Caco-2 (cell line): Measurements from ENCODE around the gene NGEF. TPM values are rescaled to one million over a fixed set of nuclear protein-coding genes. Genes with fewer than 3 reads are reported as not detected.

ENCODE experiments used
- BruUV-seq: library from RNA; stranded (reverse); fragments of 400-500 nt; replicated peaks from 2 replicates; lab custom pipeline; 2021; lab: Mats Ljungman, UMichigan
- CTCF ChIA-PET: fragments of 300-600 bp; sonication (Branson Sonifier 250); formaldehyde crosslinking; loops from one replicate; lab custom pipeline; 2022; ENCODE audit warnings: antibody characterized with exemption; lab: Charles Lee
- POLR2A ChIA-PET: fragments of 300-600 bp; sonication (Branson Sonifier 250); formaldehyde crosslinking; loops from one replicate; lab custom pipeline; 2022; ENCODE audit warnings: antibody characterized with exemption; lab: Charles Lee
- DNase-seq, 2 experiments: peaks; one replicate each; pipeline versions ENCODE4 v3.0.0 to v3.0.0-alpha.2; 2020 to 2022
- H3K27me3 ChIP-seq: replicated peaks from 2 replicates; pipeline ENCODE4 v1.6.0; 2011; ENCODE audit warnings: low read length; ENCODE audit not compliant: control insufficient read depth, insufficient read depth
- H3K36me3 ChIP-seq: 2 replicates; pipeline ENCODE4 v1.5.1; 2011; ENCODE audit warnings: low read length; ENCODE audit not compliant: control insufficient read depth, insufficient read depth
- H3K4me1 ChIP-seq: fragments of 250-450 bp; sonication (Bioruptor Pico); 2 replicates; pipeline ENCODE4 v1.5.1; 2020; ENCODE audit warnings: mild to moderate bottlenecking
- H3K4me3 ChIP-seq: 2 replicates; pipeline ENCODE4 v1.5.1; 2011; ENCODE audit warnings: low read depth, mild to moderate bottlenecking, control low read depth, low read length
- H3K9me3 ChIP-seq: fragments of 250-450 bp; sonication (Bioruptor Pico); 2 replicates; pipeline ENCODE4 v1.5.1; 2020; ENCODE audit warnings: mild to moderate bottlenecking, moderate library complexity
- H3K27ac Mint-ChIP-seq: one replicate; pipeline ENCODE4 v1.8.0; 2022; ENCODE audit warnings: mixed read lengths; ENCODE audit not compliant: unreplicated experiment
- H3K27me3 Mint-ChIP-seq: one replicate; pipeline ENCODE4 v1.8.0; 2022; ENCODE audit warnings: mixed read lengths; ENCODE audit not compliant: insufficient read depth, unreplicated experiment
- H3K36me3 Mint-ChIP-seq: one replicate; pipeline ENCODE4 v1.8.0; 2022; ENCODE audit warnings: mild to moderate bottlenecking, mixed read lengths; ENCODE audit not compliant: insufficient read depth, unreplicated experiment
- H3K4me1 Mint-ChIP-seq: one replicate; pipeline ENCODE4 v1.8.0; 2022; ENCODE audit warnings: low read depth, mixed read lengths; ENCODE audit not compliant: unreplicated experiment
- H3K4me3 Mint-ChIP-seq: one replicate; pipeline ENCODE4 v1.8.0; 2022; ENCODE audit warnings: mild to moderate bottlenecking, moderate library complexity, mixed read lengths; ENCODE audit not compliant: unreplicated experiment
- H3K9me3 Mint-ChIP-seq: one replicate; pipeline ENCODE4 v1.8.0; 2022; ENCODE audit warnings: mixed read lengths; ENCODE audit not compliant: unreplicated experiment
- CTCF ChIP-seq, 2 experiments: fragments of 200-600 bp in 1 of 2; IDR thresholded peaks; 1 replicate in 1 of 2; 2 replicates in 1 of 2; pipeline versions ENCODE4 v1.5.1 to v1.8.0; 2011 to 2022; ENCODE audit warnings: antibody characterized with exemption in 1 of 2, control low read depth in 1 of 2, inconsistent platforms in 1 of 2, low read depth in 1 of 2, low read length in 1 of 2, mild to moderate bottlenecking in 1 of 2, moderate library complexity in 1 of 2; ENCODE audit not compliant: insufficient read depth in 1 of 2, severe bottlenecking in 1 of 2, unreplicated experiment in 1 of 2
- intact Hi-C: fragments of 100-400 bp; cut with micrococcal nuclease; formaldehyde crosslinking; loops from one replicate; pipeline ENCODE4 v1.10.0; 2022; ENCODE audit not compliant: unreplicated experiment
- total RNA-seq: library from RNA; stranded (reverse); gene quantifications from 2 replicates; pipeline ENCODE4 v1.2.3, GENCODE V29; 2022

The NGEF gene
- total RNA-seq, 1 experiment from 2014 or later: 0.77 TPM

- POLR2A ChIA-PET: no interaction called here
Measured at GRCh38 chr2:232836934-232837333, 176.1 kb downstream of the NGEF start.

GRCh38 chr2:232835687-232836208 lies 177.3 kb downstream of the NGEF start:
- no peak overlapping the region for H3K4me3 Mint-ChIP-seq
- peaks cover 68% of the 10 kb centered on the region for H3K36me3 Mint-ChIP-seq

More at GRCh38 chr2:232836934-232837333, 176.1 kb downstream of the NGEF start:
- no peak for DNase-seq
- H3K27me3 ChIP-seq: no peaks in the 10 kb centered on the region
- intact Hi-C loops: no loop called here
- no peaks in the 10 kb centered on the region for H3K36me3 ChIP-seq
- Mint-ChIP-seq H3K36me3 (peaks cover 66% of the 10 kb centered on the region), H3K27ac (no peak overlapping the region), H3K4me3 (no peak overlapping the region), H3K4me1 (no peaks in the 10 kb centered on the region), H3K27me3 (no peaks in the 10 kb centered on the region), H3K9me3 (no peaks in the 10 kb centered on the region)
- no peaks in the 10 kb centered on the region for H3K4me1 ChIP-seq
- no TSS peak for BruUV-seq
- no peak overlapping the region for H3K4me3 ChIP-seq
- CTCF ChIA-PET: interaction anchor here (0.7 kb wide), 1 partner anchor 93 kb away, joined by 4 read pairs; no protein-coding TSS in a partner anchor
- H3K9me3 ChIP-seq: no peaks in the 10 kb centered on the region
- TF ChIP-seq CTCF (IDR thresholded peaks at IDR 0.05; ENCODE audit: insufficient read depth in 1 of 2, low read depth in 1 of 2, low read length in 1 of 2, severe bottlenecking in 1 of 2, unreplicated experiment in 1 of 2): no peak

GRCh38 chr2:232833830-232834229 lies 179.2 kb downstream of the NGEF start:
- intact Hi-C loops: no loop called here
- peaks cover 60% of the 10 kb centered on the region for H3K36me3 Mint-ChIP-seq

More at GRCh38 chr2:232835687-232836208, 177.3 kb downstream of the NGEF start:
- ChIA-PET POLR2A (no interaction called here), CTCF (no interaction called here)
- Histone ChIP-seq H3K4me1 (no peaks in the 10 kb centered on the region), H3K9me3 (no peaks in the 10 kb centered on the region), H3K4me3 (no peak overlapping the region), H3K36me3 (no peaks in the 10 kb centered on the region), H3K27me3 (no peaks in the 10 kb centered on the region)
- H3K9me3 Mint-ChIP-seq: no peaks in the 10 kb centered on the region
- intact Hi-C loops: no loop called here
- no peak for TF ChIP-seq CTCF (IDR thresholded peaks at IDR 0.05; ENCODE audit: insufficient read depth in 1 of 2, low read depth in 1 of 2, low read length in 1 of 2, severe bottlenecking in 1 of 2, unreplicated experiment in 1 of 2)
- BruUV-seq: no TSS peak
- no peaks in the 10 kb centered on the region for H3K27me3 Mint-ChIP-seq
- no peaks in the 10 kb centered on the region for H3K4me1 Mint-ChIP-seq
- DNase-seq: no peak
- H3K27ac Mint-ChIP-seq: no peak overlapping the region

More at GRCh38 chr2:232833830-232834229, 179.2 kb downstream of the NGEF start:
- Histone ChIP-seq H3K9me3 (no peaks in the 10 kb centered on the region), H3K4me3 (no peak overlapping the region), H3K36me3 (no peaks in the 10 kb centered on the region), H3K4me1 (no peaks in the 10 kb centered on the region), H3K27me3 (no peaks in the 10 kb centered on the region)
- no peak overlapping the region for H3K27ac Mint-ChIP-seq
- POLR2A ChIA-PET: no interaction called here
- H3K27me3 Mint-ChIP-seq: no peaks in the 10 kb centered on the region
- BruUV-seq: no TSS peak
- no peak overlapping the region for H3K4me3 Mint-ChIP-seq
- H3K4me1 Mint-ChIP-seq: no peaks in the 10 kb centered on the region
- CTCF ChIA-PET: no interaction called here
- H3K9me3 Mint-ChIP-seq: no peaks in the 10 kb centered on the region
- no peak for DNase-seq
- TF ChIP-seq CTCF (IDR thresholded peaks at IDR 0.05; ENCODE audit: insufficient read depth in 1 of 2, low read depth in 1 of 2, low read length in 1 of 2, severe bottlenecking in 1 of 2, unreplicated experiment in 1 of 2): no peak
